C4-2B (cell line): ENCODE results near the gene COX8C.

Experiments used
- CTCF ChIP-seq: fragments of 450-650 bp; conservative IDR thresholded peaks from 2 replicates; pipeline ENCODE4 v1.5.1; 2017; ENCODE audit warnings: mild to moderate bottlenecking
- ZFX ChIP-seq: fragments of 450-650 bp; IDR thresholded peaks from 2 replicates; pipeline ENCODE4 v1.6.1; 2017

DNA sequence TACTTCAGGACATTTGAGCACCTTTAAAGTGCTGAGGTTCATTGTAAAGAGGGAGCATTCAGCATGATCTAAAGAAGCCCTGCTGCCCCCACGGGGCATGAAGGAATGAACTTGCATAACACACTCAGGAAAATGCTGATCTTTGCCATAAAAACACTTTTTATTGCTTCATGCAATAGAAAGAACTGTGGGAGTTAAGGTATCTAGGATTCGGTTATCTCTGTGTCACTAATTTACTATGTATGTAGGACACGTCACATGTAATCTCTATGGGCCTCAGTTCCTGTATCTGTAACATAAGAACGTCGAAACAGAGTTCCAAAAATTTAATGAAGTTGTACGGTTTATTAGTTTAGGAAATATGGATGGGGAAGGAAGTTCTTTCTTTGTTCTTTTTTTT, 47.1 kb upstream of the COX8C start:
- TF ChIP-seq CTCF (no peak), ZFX (no peak)
